ENCODE measurements around the gene MGAT3.

MGAT3 gene

DNA sequence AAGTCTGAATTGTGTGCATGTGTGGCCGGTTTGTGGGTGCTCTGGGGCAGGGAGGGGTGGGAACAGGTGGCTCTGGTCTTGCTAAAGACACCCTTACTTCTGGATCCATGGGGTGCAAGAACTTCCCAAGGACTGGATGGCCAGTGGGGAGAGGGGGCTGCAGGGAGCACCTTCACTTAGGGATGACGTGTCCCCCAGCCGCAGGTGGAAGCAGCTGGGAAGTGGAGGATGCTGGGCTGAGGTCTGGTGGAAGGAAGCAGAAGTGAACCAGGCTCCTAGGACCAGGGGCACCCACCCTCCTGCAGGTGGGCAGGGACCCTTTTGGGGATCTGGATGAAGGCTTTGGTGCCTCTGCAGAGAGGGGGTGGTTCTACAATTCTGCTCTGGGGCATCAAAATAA is 35.4 kb downstream of the MGAT3 start:
- H2AFZ ChIP-seq (ENCODE audit: low read depth, low read length), result no peak overlapping the region
- DNase-seq (no peak), ATAC-seq (ENCODE audit: insufficient read depth, low read depth) (no peak)
- no peaks in the 10 kb centered on the region for H3K79me2 ChIP-seq (ENCODE audit: insufficient read depth, low read length)
- no peaks in the 10 kb centered on the region for H3K36me3 ChIP-seq (ENCODE audit: insufficient read depth, low read length)
- H3K4me3 ChIP-seq (ENCODE audit: low read depth in 1 of 2, low read length in 2 of 2), result no peak overlapping the region
- H3K9me3 ChIP-seq (ENCODE audit: insufficient read depth, low read length, severe bottlenecking), result no peaks in the 10 kb centered on the region
- no peak overlapping the region for H3K27ac ChIP-seq (ENCODE audit: low read length)
- H3K4me1 ChIP-seq (ENCODE audit: insufficient read depth, low read length), result peaks cover 7% of the 10 kb centered on the region; the same call in 1 of the 2 replicates
- no peaks in the 10 kb centered on the region for H4K20me1 ChIP-seq (ENCODE audit: insufficient read depth, low read length)
- no peak overlapping the region for H3K9ac ChIP-seq (ENCODE audit: low read depth, low read length)
- no peak for TF ChIP-seq EZH2 (IDR thresholded peaks at IDR 0.05; ENCODE audit: borderline replicate concordance, low read depth, low read length, severe bottlenecking)
- TF ChIP-seq, protein P1, sequence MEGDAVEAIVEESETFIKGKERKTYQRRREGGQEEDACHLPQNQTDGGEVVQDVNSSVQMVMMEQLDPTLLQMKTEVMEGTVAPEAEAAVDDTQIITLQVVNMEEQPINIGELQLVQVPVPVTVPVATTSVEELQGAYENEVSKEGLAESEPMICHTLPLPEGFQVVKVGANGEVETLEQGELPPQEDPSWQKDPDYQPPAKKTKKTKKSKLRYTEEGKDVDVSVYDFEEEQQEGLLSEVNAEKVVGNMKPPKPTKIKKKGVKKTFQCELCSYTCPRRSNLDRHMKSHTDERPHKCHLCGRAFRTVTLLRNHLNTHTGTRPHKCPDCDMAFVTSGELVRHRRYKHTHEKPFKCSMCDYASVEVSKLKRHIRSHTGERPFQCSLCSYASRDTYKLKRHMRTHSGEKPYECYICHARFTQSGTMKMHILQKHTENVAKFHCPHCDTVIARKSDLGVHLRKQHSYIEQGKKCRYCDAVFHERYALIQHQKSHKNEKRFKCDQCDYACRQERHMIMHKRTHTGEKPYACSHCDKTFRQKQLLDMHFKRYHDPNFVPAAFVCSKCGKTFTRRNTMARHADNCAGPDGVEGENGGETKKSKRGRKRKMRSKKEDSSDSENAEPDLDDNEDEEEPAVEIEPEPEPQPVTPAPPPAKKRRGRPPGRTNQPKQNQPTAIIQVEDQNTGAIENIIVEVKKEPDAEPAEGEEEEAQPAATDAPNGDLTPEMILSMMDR (IDR thresholded peaks at IDR 0.05; ENCODE audit: borderline replicate concordance, extremely low read depth, low read length, poor library complexity, severe bottlenecking), result no peak
- no peak overlapping the region for H3K4me2 ChIP-seq (ENCODE audit: insufficient read depth, low read length)
- H3K27me3 ChIP-seq (ENCODE audit: insufficient read depth, low read length, poor library complexity), result no peaks in the 10 kb centered on the region

DNA sequence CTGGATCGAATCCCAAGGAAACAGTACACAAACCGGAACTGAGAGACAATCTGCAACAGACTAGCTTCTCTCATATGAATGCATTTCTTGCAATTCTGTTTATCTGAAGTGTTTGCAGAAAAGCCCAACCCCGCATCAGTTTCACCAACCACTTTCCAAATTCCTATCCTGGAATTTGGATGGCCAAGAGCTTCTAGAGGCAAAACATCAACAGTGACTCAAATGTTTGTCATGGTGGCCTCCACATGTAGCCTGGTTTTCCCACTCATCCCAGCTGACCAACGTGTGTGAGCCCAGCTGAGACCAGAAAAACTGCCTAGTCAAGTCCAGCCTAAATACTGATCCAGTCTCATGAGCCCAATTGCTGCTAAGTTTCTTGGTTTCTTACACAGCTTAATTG is 36.9 kb downstream of the MGAT3 start:
- no peak for DNase-seq
- Histone ChIP-seq H3K4me2 (ENCODE audit: insufficient read depth, low read length) (no peak overlapping the region), H2AFZ (ENCODE audit: low read depth, low read length) (no peak overlapping the region)

DNA sequence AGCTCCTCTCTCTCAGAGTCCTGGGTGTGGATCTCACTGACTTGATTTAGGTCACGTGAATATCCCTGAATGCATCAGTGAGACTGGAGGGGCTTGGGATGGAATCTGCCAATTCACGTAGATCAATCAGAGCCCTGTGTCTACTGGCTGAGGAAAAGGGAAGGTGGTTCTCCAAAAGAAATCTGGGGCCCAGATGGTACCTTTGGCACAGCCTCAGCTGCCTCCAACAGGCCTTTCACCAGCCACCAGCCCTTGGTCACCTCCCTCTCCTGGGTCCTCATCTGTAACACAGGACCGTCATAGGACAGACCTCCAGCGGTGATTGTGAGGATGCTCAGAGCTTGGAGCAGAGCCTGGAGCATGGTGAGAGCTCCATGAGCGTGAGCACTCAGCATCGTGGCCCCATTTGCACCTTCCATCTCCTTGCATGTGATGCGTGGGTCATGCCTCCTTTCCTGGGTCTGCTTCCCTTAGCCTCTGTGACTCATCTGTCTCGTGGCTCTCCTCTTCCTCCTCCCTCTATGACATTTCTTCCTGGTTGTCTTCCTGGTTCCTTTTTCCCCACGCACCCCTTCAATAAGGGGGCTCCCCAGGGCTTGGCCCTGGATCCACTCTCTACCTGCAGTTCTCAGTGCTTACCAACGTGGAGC is 37.8 kb downstream of the MGAT3 start:
- no peak overlapping the region for H3K4me2 ChIP-seq (ENCODE audit: insufficient read depth, low read length)
- H3K27ac ChIP-seq (ENCODE audit: low read length), result no peak overlapping the region
- no peaks in the 10 kb centered on the region for H4K20me1 ChIP-seq (ENCODE audit: insufficient read depth, low read length)
- DNase-seq (no peak), ATAC-seq (ENCODE audit: insufficient read depth, low read depth) (no peak)
- H3K4me3 ChIP-seq (ENCODE audit: low read depth in 1 of 2, low read length in 2 of 2), result no peak overlapping the region
- H2AFZ ChIP-seq (ENCODE audit: low read depth, low read length), result no peak overlapping the region
- no peaks in the 10 kb centered on the region for H3K79me2 ChIP-seq (ENCODE audit: insufficient read depth, low read length)
- no peak overlapping the region for H3K9ac ChIP-seq (ENCODE audit: low read depth, low read length)
- H3K9me3 ChIP-seq (ENCODE audit: insufficient read depth, low read length, severe bottlenecking), result no peaks in the 10 kb centered on the region
- no peaks in the 10 kb centered on the region for H3K36me3 ChIP-seq (ENCODE audit: insufficient read depth, low read length)
- no peaks in the 10 kb centered on the region for H3K27me3 ChIP-seq (ENCODE audit: insufficient read depth, low read length, poor library complexity)
- H3K4me1 ChIP-seq (ENCODE audit: insufficient read depth, low read length), result peaks cover 6% of the 10 kb centered on the region; the same call in 1 of the 2 replicates
- no peak for TF ChIP-seq EZH2 (IDR thresholded peaks at IDR 0.05; ENCODE audit: borderline replicate concordance, low read depth, low read length, severe bottlenecking)
- TF ChIP-seq, protein P1 (IDR thresholded peaks at IDR 0.05; ENCODE audit: borderline replicate concordance, extremely low read depth, low read length, poor library complexity, severe bottlenecking), result no peak

More for the DNA sequence above, 36.9 kb downstream of the MGAT3 start:
- H3K4me1 ChIP-seq (ENCODE audit: insufficient read depth, low read length), result peaks cover 7% of the 10 kb centered on the region; the same call in 1 of the 2 replicates
- no peak overlapping the region for H3K27ac ChIP-seq (ENCODE audit: low read length)
- no peaks in the 10 kb centered on the region for H3K79me2 ChIP-seq (ENCODE audit: insufficient read depth, low read length)
- H3K9ac ChIP-seq (ENCODE audit: low read depth, low read length), result no peak overlapping the region
- H3K36me3 ChIP-seq (ENCODE audit: insufficient read depth, low read length), result no peaks in the 10 kb centered on the region
- H3K4me3 ChIP-seq (ENCODE audit: low read depth in 1 of 2, low read length in 2 of 2), result no peak overlapping the region
- H3K27me3 ChIP-seq (ENCODE audit: insufficient read depth, low read length, poor library complexity), result no peaks in the 10 kb centered on the region
- ATAC-seq (ENCODE audit: insufficient read depth, low read depth), result no peak
- no peaks in the 10 kb centered on the region for H3K9me3 ChIP-seq (ENCODE audit: insufficient read depth, low read length, severe bottlenecking)
- H4K20me1 ChIP-seq (ENCODE audit: insufficient read depth, low read length), result no peaks in the 10 kb centered on the region
- TF ChIP-seq, protein P1 (IDR thresholded peaks at IDR 0.05; ENCODE audit: borderline replicate concordance, extremely low read depth, low read length, poor library complexity, severe bottlenecking), result no peak
- TF ChIP-seq EZH2 (IDR thresholded peaks at IDR 0.05; ENCODE audit: borderline replicate concordance, low read depth, low read length, severe bottlenecking), result no peak

Data from DND-41 (cell line).